SU-DHL-6 (cell line): ENCODE measurements around the gene PRR33.

Source experiments
- H2AFZ ChIP-seq: fragments of 200-600 bp; sonication (generic); 2 replicates; pipeline ENCODE4 v1.6.1; 2014; ENCODE audit warnings: low read depth, mild to moderate bottlenecking, moderate library complexity, mixed read lengths, antibody characterized with exemption, low read length; ENCODE audit not compliant: severe bottlenecking
- H3F3A ChIP-seq: fragments of 200-600 bp; shearing (Covaris generic); 2 replicates; pipeline ENCODE4 v1.6.0; 2016; ENCODE audit warnings: antibody characterized with exemption, mild to moderate bottlenecking; ENCODE audit not compliant: insufficient read depth
- H3K27ac ChIP-seq: fragments of 200-600 bp; sonication (generic); 2 replicates; pipeline ENCODE4 v1.5.1; 2016; ENCODE audit warnings: low read depth, mild to moderate bottlenecking, low read length, moderate library complexity, mixed read lengths
- H3K27me3 ChIP-seq: fragments of 200-600 bp; sonication (generic), shearing (Covaris generic); 2 replicates; pipeline ENCODE4 v1.6.0; 2014; ENCODE audit warnings: mild to moderate bottlenecking, low read length
- H3K36me3 ChIP-seq: fragments of 200-600 bp; sonication (generic); 2 replicates; pipeline ENCODE4 v1.6.1; 2014; ENCODE audit warnings: mild to moderate bottlenecking, low read length, mixed read lengths
- H3K4me2 ChIP-seq: fragments of 300-600, 200-600 bp; shearing (Covaris generic), sonication (generic); 2 replicates; pipeline ENCODE4 v1.6.0; 2014; ENCODE audit warnings: low read length, low read depth, mild to moderate bottlenecking; ENCODE audit not compliant: poor library complexity, severe bottlenecking
- H3K4me3 ChIP-seq: fragments of 200-600 bp; sonication (generic); 2 replicates; pipeline ENCODE4 v1.5.1; 2014; ENCODE audit warnings: antibody characterized with exemption, low read length, mild to moderate bottlenecking, mixed read lengths; ENCODE audit not compliant: insufficient read depth, poor library complexity, severe bottlenecking
- H3K79me2 ChIP-seq: fragments of 200-600 bp; sonication (generic); 2 replicates; pipeline ENCODE4 v1.6.1; 2014; ENCODE audit warnings: mild to moderate bottlenecking, low read length, moderate library complexity; ENCODE audit not compliant: insufficient read depth
- H3K9ac ChIP-seq: fragments of 200-600 bp; sonication (generic); 2 replicates; pipeline ENCODE4 v1.7.0; 2014; ENCODE audit warnings: mild to moderate bottlenecking, low read length
- H3K9me2 ChIP-seq: fragments of 200-600 bp; sonication (generic); replicated peaks from 2 replicates; pipeline ENCODE4 v1.6.1; 2014; ENCODE audit warnings: low read length; ENCODE audit not compliant: insufficient read depth
- H3K9me3 ChIP-seq: fragments of 200-600 bp; sonication (generic); 2 replicates; pipeline ENCODE4 v1.6.1; 2014; ENCODE audit warnings: low read length, mixed read lengths; ENCODE audit not compliant: insufficient read depth
- H4K20me1 ChIP-seq: fragments of 200-600 bp; sonication (generic); 2 replicates; pipeline ENCODE4 v1.6.1; 2014; ENCODE audit warnings: low read depth, mild to moderate bottlenecking, antibody characterized with exemption, low read length, moderate library complexity, mixed read lengths
- EZH2phosphoT487 ChIP-seq: fragments of 200-600 bp; sonication (generic), shearing (Covaris generic); conservative IDR thresholded peaks from 2 replicates; pipeline ENCODE4 v1.6.1; 2018; ENCODE audit warnings: mild to moderate bottlenecking, antibody characterized with exemption, low read length, moderate library complexity, mixed read lengths
- TF ChIP-seq, protein P1 (sequence below): fragments of 200-600 bp; sonication (generic); IDR thresholded peaks from one replicate; pipeline ENCODE4 v1.5.1; 2017; ENCODE audit warnings: antibody characterized with exemption, mild to moderate bottlenecking, low read length, moderate library complexity; ENCODE audit not compliant: insufficient read depth, poor library complexity, severe bottlenecking

The PRR33 gene

GRCh38 chr11:1854132-1854948, 37.4 kb downstream of the PRR33 start:
- Histone ChIP-seq H3K36me3 (no peaks in the 10 kb centered on the region), H4K20me1 (peaks cover 10% of the 10 kb centered on the region; the same call in 1 of the 2 replicates), H3K9me2 (no peaks in the 10 kb centered on the region), H3F3A (peaks cover 22% of the 10 kb centered on the region), H3K4me2 (peak overlapping the region; percentile 74), H3K27me3 (no peaks in the 10 kb centered on the region), H3K79me2 (peaks cover 34% of the 10 kb centered on the region), H3K9me3 (no peaks in the 10 kb centered on the region), H3K9ac (peak overlapping the region; percentile 69), H2AFZ (no peak overlapping the region), H3K27ac (peak overlapping the region; percentile 98), H3K4me3 (peak overlapping the region; percentile 66)
- no peak for TF ChIP-seq EZH2phosphoT487
- TF ChIP-seq, protein P1, sequence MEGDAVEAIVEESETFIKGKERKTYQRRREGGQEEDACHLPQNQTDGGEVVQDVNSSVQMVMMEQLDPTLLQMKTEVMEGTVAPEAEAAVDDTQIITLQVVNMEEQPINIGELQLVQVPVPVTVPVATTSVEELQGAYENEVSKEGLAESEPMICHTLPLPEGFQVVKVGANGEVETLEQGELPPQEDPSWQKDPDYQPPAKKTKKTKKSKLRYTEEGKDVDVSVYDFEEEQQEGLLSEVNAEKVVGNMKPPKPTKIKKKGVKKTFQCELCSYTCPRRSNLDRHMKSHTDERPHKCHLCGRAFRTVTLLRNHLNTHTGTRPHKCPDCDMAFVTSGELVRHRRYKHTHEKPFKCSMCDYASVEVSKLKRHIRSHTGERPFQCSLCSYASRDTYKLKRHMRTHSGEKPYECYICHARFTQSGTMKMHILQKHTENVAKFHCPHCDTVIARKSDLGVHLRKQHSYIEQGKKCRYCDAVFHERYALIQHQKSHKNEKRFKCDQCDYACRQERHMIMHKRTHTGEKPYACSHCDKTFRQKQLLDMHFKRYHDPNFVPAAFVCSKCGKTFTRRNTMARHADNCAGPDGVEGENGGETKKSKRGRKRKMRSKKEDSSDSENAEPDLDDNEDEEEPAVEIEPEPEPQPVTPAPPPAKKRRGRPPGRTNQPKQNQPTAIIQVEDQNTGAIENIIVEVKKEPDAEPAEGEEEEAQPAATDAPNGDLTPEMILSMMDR: no peak

DNA sequence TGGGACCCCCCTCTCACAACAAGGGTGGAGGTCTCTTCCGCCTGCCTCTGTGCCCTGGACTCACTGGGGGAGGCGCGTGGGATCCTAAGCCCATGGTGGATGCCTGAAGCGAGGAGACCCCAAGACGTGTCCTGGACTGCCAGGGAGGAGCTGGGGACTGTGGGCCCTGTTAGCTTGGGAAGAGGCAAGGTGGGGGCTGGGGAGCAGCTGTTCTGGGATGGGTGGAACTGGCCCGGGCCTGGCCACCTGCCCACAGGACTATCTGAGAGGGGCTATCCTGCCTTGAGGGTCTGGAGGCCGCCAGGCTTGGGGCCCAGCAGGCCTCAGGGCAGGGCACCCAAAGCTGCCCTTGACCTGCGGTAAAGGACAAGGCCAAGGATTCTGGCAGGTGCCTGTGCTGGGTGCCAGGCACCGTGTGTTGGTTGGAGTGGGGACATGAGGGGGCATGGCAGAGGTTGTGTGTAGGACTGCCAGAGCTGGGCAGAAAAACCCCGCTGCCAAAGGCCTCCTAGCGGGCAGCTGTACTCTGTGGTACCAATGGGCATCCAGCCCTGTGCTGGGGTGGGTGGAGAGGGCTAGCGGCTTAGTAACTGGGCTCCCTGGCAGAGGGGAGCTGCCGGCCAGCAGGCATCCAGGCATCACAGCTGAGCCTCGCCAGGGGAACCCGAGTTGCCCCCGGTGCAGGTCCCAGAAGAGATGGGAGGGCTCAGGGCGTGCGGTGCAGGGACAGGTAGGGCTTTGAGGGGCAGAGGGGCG, 38.1 kb downstream of the PRR33 start:
- H3K27ac ChIP-seq: peak overlapping the region; percentile 98
- peaks cover 10% of the 10 kb centered on the region; the same call in 1 of the 2 replicates for H4K20me1 ChIP-seq
- H3K9me2 ChIP-seq: no peaks in the 10 kb centered on the region
- H3K9me3 ChIP-seq: no peaks in the 10 kb centered on the region
- H3K27me3 ChIP-seq: no peaks in the 10 kb centered on the region
- TF ChIP-seq, protein P1: peak; percentile 14
- TF ChIP-seq EZH2phosphoT487: no peak
- H3K4me3 ChIP-seq: peak overlapping the region; percentile 66
- peaks cover 22% of the 10 kb centered on the region for H3F3A ChIP-seq
- H3K79me2 ChIP-seq: peaks cover 34% of the 10 kb centered on the region
- H3K9ac ChIP-seq: peak overlapping the region; percentile 69
- no peak overlapping the region for H2AFZ ChIP-seq
- H3K4me2 ChIP-seq: peak overlapping the region; percentile 74
- H3K36me3 ChIP-seq: no peaks in the 10 kb centered on the region

DNA sequence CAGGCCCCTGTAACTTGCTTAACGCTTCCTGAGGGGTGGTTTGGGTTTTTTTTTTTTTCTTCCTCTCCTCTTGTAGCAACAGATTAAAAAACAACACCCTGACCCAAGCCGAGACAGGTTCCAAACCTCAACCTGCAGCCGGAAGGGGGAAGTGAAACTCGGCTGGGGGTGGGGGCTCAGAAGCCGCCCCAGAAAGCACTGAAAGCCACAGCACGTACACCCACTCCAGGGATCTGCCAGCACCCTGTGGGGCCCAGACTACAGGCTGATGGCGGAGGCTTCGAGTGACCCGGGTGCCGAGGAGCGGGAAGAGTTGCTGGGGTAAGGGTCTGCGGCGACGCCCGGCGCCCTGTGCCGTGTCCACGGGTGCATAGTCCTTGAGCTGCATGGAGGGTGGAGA, 38.8 kb downstream of the PRR33 start, which contains the start of gene LSP1:
TSS of gene LSP1 (plus strand) at position 208 of the 400 bp plus-strand sequence. CDS start at position 269, 61 bp downstream.
- no peaks in the 10 kb centered on the region for H3K9me2 ChIP-seq
- H3K27ac ChIP-seq: peak within 1 kb of the TSS; percentile 98
- H3K27me3 ChIP-seq: no peaks in the 10 kb centered on the region
- H3K4me3 ChIP-seq: peak within 1 kb of the TSS; percentile 66
- H3K4me2 ChIP-seq: peak within 1 kb of the TSS; percentile 74
- no peaks in the 10 kb centered on the region for H3K9me3 ChIP-seq
- H3K79me2 ChIP-seq: peaks cover 34% of the 10 kb centered on the region
- peaks cover 10% of the 10 kb centered on the region; the same call in 1 of the 2 replicates for H4K20me1 ChIP-seq
- H3K36me3 ChIP-seq: no peaks in the 10 kb centered on the region
- H2AFZ ChIP-seq: peak within 1 kb of the TSS; percentile 57
- no peak for TF ChIP-seq EZH2phosphoT487
- TF ChIP-seq, protein P1: no peak
- H3F3A ChIP-seq: peaks cover 22% of the 10 kb centered on the region
- peak within 1 kb of the TSS; percentile 69 for H3K9ac ChIP-seq
